GM21528 (cell line): ENCODE measurements around the gene PCNX2.
"Not testable (repeated sequence)": the region's sequence is repeated elsewhere in the genome, so short reads cannot be mapped to it uniquely, and the experiment has no call there.

Source experiments
- ATAC-seq: cut with Tn5 transposase; IDR thresholded peaks from one replicate; pipeline ENCODE4 v1.9.1; 2021; ENCODE audit warnings: mild to moderate bottlenecking, moderate library complexity; ENCODE audit not compliant: unreplicated experiment, low FRiP score

PCNX2 gene

DNA sequence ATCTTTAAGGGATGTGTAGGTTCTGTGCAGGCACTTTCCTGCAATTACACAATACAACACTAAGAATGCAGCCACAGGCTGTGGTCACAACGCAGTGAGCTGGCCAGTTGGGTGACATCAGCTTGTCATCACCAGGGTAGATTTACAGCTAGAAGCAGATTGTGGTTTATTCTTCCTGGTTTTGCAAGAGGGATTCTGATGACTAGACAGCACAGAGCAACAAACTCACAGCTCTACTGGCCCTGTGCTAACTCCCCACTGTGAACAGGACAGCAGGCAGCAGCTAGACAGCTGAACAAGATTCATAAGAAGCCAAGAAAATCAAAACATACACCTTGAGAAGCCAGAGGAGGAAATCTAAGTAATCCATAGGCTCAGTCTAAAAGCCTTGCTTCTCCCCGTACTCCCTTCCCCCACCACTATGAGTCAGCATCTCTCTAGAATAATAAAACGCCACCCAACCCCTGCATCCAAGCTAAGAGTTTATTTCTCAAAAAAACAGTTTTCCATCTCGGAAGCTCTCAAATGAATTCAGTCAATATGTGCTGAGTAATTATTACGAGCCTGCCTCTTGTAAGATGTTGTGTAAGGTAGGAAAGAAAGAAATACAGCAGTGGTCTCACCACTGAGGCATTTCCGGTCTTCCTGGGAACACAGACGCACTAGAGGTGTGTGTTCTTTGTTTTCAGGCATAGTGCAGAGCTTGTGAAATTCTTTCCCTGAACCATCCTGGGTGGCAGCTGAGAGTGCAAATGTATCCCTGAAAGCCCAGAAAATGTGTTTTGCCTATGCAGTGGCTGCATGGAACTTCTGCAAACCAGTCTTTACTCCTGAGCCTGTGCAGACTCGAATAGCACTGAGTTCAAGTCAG lies 182.3 kb downstream of the PCNX2 start:
- peak; percentile 68 for ATAC-seq

DNA sequence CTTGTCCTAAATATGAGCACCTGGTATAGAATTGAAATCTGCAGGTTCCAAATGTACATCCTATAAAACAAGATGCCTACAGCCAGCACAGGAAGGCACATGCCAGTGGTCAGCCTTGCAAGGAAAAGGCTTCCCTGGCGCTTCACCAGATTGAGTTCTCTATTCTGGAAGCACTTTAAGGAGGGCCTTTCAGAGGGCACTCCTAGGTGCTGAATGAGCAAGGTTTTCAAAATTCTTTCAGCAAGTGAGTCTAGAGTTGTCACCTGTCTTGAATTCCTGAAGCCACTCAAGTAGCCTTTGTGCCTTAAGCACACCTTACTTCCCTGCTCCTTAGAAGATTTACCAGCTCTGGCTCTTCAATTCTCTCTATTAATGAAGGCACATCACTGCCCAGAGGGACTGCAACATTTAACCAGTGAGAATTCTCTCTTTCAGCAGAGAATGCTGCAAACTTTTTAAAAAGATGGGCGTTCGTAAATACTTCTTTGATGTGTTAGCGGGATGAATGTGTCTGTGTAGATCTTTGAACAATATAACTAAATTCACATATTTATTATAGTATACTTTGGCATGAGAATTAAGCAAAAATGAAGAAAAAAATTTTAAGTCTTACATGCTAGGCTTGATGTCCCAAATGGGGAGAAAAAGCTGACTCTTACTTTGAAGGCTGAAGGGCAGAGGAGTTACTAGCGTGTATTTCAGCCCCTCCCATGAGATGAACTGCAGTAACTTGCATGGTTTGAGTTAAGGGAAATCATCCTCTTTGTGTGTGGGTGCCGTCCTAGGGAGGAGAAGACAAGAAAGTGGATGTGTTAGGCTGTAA lies 183.1 kb downstream of the PCNX2 start:
- ATAC-seq: no peak

DNA sequence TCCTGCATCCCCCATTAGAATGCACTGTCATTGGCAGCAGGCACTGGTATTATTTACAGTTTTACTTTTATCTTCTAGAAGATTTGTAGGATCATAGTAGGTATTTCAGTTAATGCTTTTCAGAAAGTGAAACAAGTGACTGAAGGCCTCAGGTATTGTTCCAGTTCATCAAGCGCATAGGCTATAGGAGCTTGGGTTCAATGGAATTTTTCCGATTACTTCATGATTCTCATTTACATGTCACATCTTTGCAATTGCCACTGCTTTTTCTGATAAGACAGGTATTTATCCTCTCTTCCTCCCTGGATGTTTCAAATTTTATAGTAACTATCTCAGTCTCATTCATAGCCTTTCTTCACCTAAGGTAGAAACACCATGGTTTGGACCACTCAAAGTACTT lies 183.8 kb downstream of the PCNX2 start:
- ATAC-seq: no peak

DNA sequence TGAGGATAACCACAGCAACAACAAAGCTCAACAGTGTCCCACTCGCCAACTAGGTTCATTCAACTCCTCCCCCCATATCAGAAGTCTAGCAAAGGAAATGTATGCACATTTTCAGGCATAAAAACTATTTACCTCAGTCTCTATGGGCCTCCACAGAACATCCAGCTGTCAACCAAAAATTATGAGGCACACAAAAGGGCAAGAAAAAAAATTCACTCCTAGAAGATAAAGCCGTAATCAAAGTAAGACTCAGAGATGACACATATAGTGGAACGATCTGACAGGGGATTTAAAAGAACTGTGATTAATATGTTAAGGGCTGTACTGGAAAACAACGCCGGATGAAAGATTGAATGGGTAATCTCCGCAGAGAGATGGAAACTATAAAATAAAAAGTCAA lies 186.4 kb downstream of the PCNX2 start:
- no peak for ATAC-seq

DNA sequence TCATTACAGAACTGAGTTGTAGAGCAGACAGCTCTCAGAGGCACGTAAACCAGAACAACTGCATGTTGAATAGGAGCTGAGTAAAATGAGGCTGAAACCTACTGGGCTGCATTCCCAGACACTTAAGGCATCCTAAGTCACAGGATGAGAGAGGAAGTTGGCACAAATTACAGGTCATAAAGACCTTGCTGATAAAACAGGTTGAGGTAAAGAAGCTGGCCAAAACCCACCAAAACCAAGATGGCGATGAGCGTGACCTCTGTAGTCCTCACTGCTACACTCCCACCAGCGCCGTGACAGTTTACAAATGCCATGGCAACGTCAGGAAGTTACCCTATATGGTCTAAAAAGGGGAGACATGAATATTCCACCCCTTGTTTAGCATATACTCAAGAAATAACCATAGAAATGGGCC lies 187.8 kb downstream of the PCNX2 start:
- ATAC-seq: not testable (repeated sequence)

DNA sequence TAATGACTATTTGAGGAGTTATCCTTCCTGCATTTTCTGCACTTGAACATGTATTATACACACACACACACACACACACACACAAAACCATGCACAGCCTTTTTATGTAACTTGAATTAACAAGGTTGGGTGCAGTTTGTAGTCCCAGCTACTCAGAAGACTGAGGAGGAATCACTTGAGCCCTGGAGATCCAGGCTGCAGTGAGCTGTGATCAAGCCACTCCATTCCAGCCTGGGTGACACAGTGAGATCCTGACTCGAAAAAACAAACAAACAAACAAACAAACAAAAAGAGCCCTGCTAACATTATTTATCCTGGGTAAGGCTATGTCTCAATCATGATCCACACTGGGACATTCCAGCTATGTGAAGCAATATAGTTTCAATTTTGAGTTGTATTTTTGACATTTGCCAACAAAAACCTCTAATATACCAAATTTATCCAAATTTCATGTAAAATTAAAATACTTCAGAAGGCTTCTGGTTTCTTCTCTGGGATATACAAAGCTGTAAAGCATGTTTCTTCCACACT lies 188.3 kb downstream of the PCNX2 start:
- no peak for ATAC-seq

DNA sequence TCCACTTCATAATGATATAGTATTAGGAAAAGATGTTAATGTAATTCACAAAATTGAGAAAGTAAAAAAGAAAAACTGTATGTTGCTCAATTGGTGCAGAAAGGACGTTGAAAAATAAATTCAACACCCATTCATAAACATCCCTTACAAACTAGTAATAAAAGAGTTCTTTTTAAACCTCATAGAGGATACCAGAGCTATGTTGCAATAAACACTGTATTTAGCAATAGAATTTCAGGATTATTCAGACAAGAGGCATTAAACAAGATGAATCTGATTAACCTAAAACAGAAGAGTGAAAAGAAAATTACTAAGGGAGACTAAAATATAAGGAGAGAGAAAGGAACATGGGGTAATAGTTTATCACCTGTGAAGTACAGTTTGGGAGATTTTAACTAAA lies 190.3 kb downstream of the PCNX2 start:
- ATAC-seq: no peak

DNA sequence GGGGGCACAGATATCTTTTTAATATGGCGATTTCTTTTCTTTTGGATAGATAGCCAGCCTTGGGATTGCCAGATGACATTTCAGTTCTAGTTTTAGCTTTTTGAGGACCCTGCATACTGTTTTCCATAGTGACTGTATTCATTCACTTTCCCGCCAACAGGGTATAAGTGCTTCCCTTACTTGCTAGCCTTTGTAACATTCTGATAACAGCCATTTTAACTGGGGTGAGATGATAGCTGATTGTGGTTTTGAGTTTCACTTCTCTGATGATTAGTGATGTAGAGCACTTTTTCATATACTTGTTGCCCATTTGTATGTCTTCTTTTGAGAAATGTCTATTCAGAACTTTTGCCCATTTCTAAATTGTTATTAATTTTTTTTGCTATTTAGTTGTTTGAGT lies 193.2 kb downstream of the PCNX2 start:
- no peak for ATAC-seq

DNA sequence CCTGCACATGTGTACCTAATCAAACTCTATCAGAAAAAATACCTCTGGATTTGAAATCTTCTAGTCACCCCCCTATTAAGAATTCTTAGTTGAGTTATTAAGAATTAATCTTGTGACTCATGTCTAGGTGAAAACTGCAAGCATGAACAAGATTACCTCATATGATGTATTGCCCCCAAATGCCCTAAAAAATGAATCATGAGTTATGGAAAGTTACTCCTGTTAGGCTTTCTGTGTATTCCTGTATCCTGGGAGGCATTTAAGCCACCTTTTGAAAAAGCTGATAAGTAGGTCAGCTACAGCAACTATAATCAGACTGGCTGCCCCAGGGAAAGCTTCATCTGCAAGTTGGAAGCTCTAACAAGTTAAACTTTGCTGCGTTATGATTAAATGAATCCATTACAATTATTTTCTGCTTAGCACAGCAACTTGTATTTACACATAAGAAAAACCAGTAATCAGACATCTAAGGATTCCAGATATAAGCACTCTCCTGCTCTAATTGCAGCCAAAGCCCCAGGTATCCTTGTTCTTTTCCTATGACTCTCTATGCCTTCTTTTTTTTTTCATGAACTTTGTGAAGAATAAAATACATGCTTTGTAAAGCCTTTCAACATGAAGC lies 197.5 kb downstream of the PCNX2 start:
- no peak for ATAC-seq

DNA sequence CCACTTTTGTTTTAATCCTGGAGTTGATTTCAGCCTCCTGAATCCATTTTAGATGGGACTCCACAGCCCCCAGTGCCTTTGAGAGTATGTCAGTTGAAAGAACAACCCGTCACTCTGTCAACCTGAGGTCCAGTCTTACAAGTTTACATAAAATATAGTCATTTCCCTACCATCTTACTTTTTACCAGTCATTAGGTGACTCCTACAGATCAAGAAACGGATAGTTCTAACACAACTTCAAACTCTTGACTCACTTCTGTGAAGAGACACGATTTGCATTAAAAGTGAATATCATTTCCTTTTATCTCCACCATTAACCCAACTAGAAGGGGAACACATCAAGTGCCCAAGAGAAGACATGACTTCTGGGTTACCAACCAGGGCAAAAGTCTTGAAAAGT lies 198.0 kb downstream of the PCNX2 start:
- ATAC-seq: no peak

DNA sequence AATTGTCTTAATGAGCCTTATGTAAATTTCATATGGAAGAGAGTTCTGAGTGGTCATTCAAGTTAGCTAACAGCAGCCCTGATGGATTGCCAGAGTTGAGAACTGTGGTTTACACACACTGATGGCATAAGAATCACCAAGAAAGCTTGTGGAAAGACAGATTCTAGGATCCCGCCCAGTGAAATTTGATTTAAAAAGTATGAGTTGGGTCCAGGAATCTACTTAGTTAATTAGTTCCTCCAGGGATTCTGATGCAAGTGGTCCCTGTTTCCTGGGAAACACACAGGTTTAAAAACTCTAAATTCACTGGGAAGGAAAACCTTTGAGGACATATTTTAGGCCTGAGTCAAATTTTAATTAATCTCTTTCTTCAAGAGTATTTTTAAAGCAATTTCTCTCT lies 200.8 kb downstream of the PCNX2 start:
- no peak for ATAC-seq

DNA sequence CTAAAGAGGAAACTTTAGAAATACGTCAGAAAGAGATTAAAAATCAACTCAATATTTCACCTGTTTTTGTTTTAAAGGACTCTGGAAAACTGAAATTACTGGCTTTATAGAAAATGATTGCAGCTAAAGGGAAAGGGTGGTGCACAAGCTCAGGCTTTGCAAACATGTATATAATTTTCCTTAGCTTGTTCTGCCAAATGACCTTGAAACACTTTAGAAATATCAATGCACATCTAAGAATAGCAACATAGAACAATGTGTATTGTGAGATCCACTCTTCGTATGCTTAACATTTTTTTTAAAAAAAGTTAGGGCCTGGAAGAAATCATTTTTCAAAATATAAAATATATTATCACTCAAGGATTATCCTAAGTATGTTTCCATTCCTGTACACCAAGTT lies 201.3 kb downstream of the PCNX2 start:
- ATAC-seq: no peak

DNA sequence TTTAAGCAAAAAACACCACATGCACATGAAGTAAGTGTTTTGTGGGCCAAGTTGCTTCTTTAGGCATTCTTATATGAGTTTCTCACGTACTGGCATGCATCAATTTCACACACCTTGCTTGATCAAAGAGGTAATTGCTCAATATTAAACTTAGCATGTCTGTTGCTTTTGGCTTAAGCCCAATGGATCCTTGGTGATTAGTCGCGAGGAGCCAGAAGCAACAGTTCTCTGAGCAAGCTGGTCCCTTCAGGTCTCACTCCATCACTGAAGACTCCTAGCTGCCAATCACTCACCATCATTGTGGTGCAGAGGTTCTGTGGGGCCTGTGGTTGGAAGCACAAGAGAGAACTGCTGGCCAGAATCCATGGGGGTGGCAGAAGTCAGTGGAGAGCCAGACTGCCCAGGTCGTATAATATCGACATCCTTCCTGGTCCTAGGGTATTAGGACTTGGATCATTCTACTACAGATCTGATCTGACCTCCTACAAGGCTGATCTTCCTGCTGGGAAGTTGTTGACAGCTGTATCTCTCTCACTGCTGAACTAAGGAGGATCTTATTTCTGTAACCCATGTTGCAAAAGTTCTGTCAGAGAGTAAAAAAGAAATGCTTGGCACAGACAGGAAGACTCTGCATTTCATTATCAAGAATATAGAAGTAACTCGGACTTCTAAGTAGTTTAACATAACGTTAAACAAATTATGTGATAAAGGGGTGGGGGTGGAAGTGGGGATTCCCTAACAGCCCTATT lies 204.6 kb downstream of the PCNX2 start:
- ATAC-seq: no peak

DNA sequence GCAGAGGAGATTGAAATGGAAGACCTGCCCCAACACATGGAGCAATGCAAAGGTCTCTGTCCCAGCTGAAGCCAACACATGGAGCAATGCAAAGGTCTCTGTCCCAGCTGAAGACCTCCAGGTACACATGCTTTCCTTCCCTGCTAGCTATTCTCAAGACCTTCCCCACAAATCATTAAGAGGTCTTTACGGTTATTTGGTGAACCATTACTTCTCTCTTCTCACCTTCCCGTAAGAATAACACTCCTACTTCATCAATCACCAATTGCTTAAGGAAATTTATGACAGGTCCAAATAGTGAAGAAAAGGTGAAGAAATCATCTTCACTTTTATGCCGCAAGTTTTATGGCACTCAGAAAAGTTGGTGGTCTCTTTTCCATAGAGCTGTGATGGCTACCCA lies 206.3 kb downstream of the PCNX2 start:
- no peak for ATAC-seq

DNA sequence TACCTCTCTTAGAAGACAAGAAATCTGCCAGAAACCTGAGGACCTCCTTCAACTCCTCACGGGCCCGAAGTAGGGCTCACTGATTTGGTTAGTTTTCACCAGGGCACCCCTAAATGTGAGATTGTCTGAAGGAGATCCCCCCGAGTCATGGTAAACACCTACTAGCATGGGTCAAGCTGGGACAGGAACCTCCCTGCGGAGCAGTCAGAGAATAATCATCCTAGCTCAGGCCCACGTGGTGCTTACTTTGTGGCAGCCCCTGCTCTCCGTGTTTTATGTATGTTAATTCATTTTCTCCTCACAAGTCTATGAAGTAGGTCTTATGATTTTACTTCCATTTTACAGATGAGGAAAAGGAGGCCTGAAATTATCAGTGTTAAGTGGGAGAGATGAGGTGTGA lies 206.9 kb downstream of the PCNX2 start:
- no peak for ATAC-seq

DNA sequence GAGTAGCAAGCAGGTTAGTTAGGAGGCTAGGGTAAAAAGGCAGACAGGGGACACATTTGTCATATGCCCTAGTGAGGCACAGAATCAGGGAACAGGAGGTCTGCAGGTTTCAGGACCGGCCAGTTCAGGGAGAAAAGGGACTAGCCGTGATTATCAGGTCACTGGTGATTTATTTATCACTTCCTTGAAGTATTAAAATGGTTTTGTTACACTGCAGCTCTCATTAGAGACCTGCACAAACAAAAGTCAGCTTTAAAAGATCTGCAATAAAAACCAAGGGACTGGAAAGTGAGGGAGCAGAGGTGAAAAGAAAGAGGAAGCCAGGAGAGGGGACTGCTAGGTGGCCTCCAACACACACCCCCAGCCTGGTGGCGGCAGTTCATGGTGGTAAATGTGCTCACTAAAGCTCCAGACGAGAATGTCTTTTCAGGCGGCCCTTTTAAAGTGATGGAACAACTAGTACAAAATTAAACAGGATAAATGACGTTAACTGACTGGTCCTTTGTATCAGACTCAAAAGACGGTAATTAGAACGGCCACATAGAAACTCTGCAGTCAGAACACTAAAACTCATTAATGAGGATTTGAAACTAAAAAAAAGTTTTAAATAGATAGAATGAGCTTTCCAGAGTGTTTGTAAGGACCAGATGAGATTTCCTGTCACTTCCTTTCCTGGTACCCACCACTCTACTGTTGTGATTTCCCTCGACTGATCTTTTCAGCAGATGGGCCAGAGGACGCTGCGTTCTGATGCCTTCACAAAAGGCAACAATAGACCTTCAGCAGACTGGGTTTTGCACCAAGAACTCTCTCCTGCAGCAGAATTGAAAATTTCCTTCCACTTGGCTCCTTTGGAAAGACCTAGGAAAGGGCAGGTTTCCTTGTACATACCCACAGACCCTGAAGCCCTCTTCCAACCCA lies 208.3 kb downstream of the PCNX2 start:
- no peak for ATAC-seq

DNA sequence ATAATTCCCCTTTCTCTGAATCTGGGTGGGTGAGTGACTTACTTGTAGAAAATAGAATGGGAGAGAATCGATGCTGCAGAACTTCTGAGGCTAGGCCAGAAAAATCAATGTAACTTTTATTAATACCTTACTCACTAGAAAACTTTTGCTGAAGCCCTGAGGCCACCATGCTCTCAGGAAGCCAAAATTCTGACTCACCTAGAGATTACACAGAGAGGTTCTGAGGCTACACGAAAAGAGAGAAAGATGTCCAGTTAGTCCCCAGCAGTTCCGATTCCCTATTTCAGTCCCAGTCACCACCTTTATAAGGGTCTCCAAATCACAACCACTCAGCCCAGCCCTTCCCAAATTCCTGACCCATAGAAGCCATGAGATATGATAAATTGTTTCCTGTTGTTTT lies 210.0 kb downstream of the PCNX2 start:
- ATAC-seq: no peak

DNA sequence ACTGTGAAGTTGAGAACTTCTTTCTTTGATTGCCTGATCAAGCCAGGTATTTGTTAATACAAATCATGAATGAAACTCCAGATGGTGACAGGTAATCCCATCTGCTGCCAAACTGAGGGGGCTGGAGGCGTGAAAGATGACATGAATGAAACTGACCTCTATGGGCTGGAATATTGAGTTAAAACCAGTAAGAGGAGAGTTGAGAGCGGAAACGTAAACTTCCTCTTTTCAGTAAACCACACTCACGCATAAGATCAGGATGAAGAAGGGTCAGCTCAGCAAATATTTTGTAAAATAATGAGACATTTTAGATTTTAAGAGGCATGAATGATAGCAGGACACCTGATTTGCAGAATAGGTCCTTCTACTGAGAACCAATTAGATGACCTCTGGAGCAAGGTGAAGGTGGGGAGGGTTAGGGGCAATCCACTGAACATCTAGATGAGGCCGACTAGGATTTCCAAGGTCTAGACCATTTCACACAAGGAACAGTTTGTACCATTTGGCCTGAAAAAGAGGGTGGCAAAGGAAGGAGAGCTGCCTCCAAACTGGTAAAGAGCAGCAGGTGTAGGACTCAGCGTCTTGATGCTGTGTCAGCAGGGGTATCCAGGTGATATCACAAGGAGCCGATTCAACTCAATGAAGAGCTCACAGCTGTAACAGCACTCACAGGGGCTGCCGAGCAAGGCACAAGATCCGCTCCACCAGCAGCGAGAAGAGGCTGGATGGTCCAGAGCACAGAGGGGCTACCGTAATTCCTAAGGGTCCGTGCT lies 212.6 kb downstream of the PCNX2 start:
- no peak for ATAC-seq

DNA sequence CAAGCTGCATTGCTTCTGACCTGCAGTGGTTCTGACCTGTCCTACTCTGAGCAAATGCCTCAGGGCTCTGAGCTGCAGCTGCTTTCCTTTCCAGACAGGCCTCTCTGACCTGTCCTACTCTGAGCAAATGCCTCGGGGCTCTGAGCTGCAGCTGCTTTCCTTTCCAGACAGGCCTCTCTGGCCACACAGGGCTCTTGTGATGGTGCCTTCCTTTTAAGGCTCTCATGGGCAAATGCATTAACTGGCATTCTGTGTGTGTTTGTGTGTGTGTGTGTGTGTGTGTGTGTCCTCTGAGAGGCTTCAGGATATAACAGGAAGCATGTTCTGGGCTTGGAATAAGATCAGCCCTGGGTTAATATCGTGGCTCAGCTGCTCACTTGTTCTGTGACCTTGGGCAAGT lies 213.8 kb downstream of the PCNX2 start:
- ATAC-seq: no peak
